Endothelial cell of umbilical vein (primary cell): ENCODE data around the gene NLGN1. TPM values are rescaled to one million over a fixed set of nuclear protein-coding genes. Genes with fewer than 3 reads are reported as not detected.

Experiments
- BruUV-seq: library from RNA; stranded (reverse); fragments of 400-500 nt; replicated peaks from 2 replicates; lab custom pipeline; 2021; lab: Mats Ljungman, UMichigan
- CTCF ChIA-PET: fragments of 300-600, 350-600 bp; sonication (Branson Sonifier 250); formaldehyde crosslinking; loops from one replicate; lab custom pipeline; 2021; ENCODE audit warnings: antibody characterized with exemption, inconsistent platforms; lab: Charles Lee
- POLR2A ChIA-PET: fragments of 300-600, 350-600 bp; sonication (Branson Sonifier 250); formaldehyde crosslinking; loops from one replicate; lab custom pipeline; 2021; ENCODE audit warnings: antibody characterized with exemption, inconsistent platforms; lab: Charles Lee
- DNase-seq: peaks from one replicate; pipeline ENCODE4 v3.0.0-alpha.2; 2011; ENCODE audit warnings: low read depth, low spot score
- FAIRE-seq: peaks from 2 replicates; lab custom pipeline; 2011; peaks lifted over from hg19 to GRCh38; lab: Jason Lieb, UNC
- H2AFZ ChIP-seq: 2 replicates; pipeline ENCODE4 v1.6.0; 2012; ENCODE audit warnings: low read depth, low read length, control low read depth, inconsistent platforms
- H3K27ac ChIP-seq: 2 replicates; pipeline ENCODE4 v1.5.1; 2011; ENCODE audit warnings: low read depth, mild to moderate bottlenecking, control low read depth, low read length, moderate library complexity; ENCODE audit not compliant: insufficient read depth
- H3K27me3 ChIP-seq, 2 experiments: 2 replicates each; pipeline versions ENCODE4 v1.6.0 to v1.6.1; 2011; ENCODE audit warnings: low read length in 2 of 2, mixed read lengths in 1 of 2; ENCODE audit not compliant: control insufficient read depth in 2 of 2, insufficient read depth in 2 of 2
- H3K36me3 ChIP-seq, 2 experiments: 2 replicates in 1 of 2; 3 replicates in 1 of 2; pipeline ENCODE4 v1.5.1; 2011; ENCODE audit warnings: low read length in 2 of 2, mild to moderate bottlenecking in 1 of 2, moderate library complexity in 1 of 2; ENCODE audit not compliant: control insufficient read depth in 2 of 2, insufficient read depth in 2 of 2; ENCODE audit errors: extremely low read depth in 1 of 2
- H3K4me1 ChIP-seq: 3 replicates; pipeline ENCODE4 v1.5.1; 2011; ENCODE audit warnings: mild to moderate bottlenecking, low read length; ENCODE audit not compliant: control insufficient read depth, insufficient read depth; ENCODE audit errors: extremely low read depth
- H3K4me2 ChIP-seq: 2 replicates; pipeline ENCODE4 v1.6.1; 2011; ENCODE audit warnings: low read length, control low read depth, mixed read lengths; ENCODE audit not compliant: insufficient read depth
- H3K4me3 ChIP-seq, 3 experiments: fragments of 200-600 bp in 1 of 3; sonication (generic), shearing (Covaris generic) in 1 of 3; replicated peaks in 1 of 3; 2 replicates each; pipeline ENCODE4 v1.5.1; 2011 to 2016; ENCODE audit warnings: control low read depth in 3 of 3, low read length in 3 of 3, mild to moderate bottlenecking in 2 of 3, inconsistent platforms in 1 of 3, low read depth in 1 of 3, moderate library complexity in 1 of 3; ENCODE audit not compliant: insufficient read depth in 1 of 3
- H3K79me2 ChIP-seq: 2 replicates; pipeline ENCODE4 v1.6.0; 2012; ENCODE audit warnings: low read length, inconsistent platforms; ENCODE audit not compliant: control insufficient read depth, insufficient read depth
- H3K9ac ChIP-seq: replicated peaks from 2 replicates; pipeline ENCODE3; 2011; ENCODE audit warnings: low read length, control low read depth; ENCODE audit not compliant: insufficient read depth; ENCODE audit errors: extremely low read depth
- H3K9me1 ChIP-seq: replicated peaks from 3 replicates; pipeline ENCODE4 v1.6.0; 2011; ENCODE audit warnings: mild to moderate bottlenecking, low read length; ENCODE audit not compliant: control insufficient read depth, insufficient read depth; ENCODE audit errors: extremely low read depth
- H3K9me3 ChIP-seq: replicated peaks from 2 replicates; pipeline ENCODE4 v1.5.1; 2012; ENCODE audit warnings: low read length, inconsistent platforms; ENCODE audit not compliant: control insufficient read depth, insufficient read depth
- H4K20me1 ChIP-seq: replicated peaks from 2 replicates; pipeline ENCODE3; 2011; ENCODE audit warnings: mild to moderate bottlenecking, low read length; ENCODE audit not compliant: control insufficient read depth, insufficient read depth; ENCODE audit errors: extremely low read depth
- GATA2 ChIP-seq: IDR thresholded peaks from 2 replicates; pipeline ENCODE4 v1.7.0; 2011; ENCODE audit warnings: low read depth, mild to moderate bottlenecking, moderate library complexity, mixed read lengths, low read length; ENCODE audit not compliant: insufficient read length, insufficient read depth
- JUN ChIP-seq: IDR thresholded peaks from 2 replicates; pipeline ENCODE4 v1.6.1; 2011; ENCODE audit warnings: borderline replicate concordance, low read depth; ENCODE audit not compliant: insufficient read length, insufficient read depth
- MAX ChIP-seq: IDR thresholded peaks from 2 replicates; pipeline ENCODE4 v1.6.1; 2011; ENCODE audit not compliant: insufficient read depth, insufficient read length
- MYC ChIP-seq: IDR thresholded peaks from one replicate; pipeline ENCODE4 v1.6.1; 2011; ENCODE audit warnings: mild to moderate bottlenecking, low read depth, low read length
- POLR2A ChIP-seq: IDR thresholded peaks from 2 replicates; pipeline ENCODE4 v1.6.1; 2012; ENCODE audit warnings: low read depth, mild to moderate bottlenecking, control low read depth, low read length
- POLR2AphosphoS5 ChIP-seq: IDR thresholded peaks from 2 replicates; pipeline ENCODE4 v1.6.1; 2012; ENCODE audit warnings: low read depth, mild to moderate bottlenecking, control low read depth, low read length, moderate library complexity; ENCODE audit not compliant: insufficient read depth
- dilution Hi-C: fragments of 300-500 bp; cut with MboI; formaldehyde crosslinking; loops from one replicate; pipeline ENCODE4 v1.15.0; 2019; ENCODE audit warnings: low sequenced_read_pairs; ENCODE audit not compliant: extremely low pct_ligation_motif_present
- intact Hi-C: fragments of 100-400 bp; cut with micrococcal nuclease; formaldehyde crosslinking; loops from one replicate; pipeline ENCODE4 v1.10.0; 2022
- polyA plus RNA-seq, 4 experiments: library from polyadenylated mRNA; depleted of rRNA in 3 of 4; stranded (reverse) in 3 of 4; unstranded in 1 of 4; fragments of >200 nt; gene quantifications; 2 replicates each; pipeline versions ENCODE4 v1.2.1 to v1.2.3, GENCODE V29; 2011 to 2012; ENCODE audit warnings: missing spikeins in 1 of 4
- total RNA-seq: library from RNA; stranded (reverse); gene quantifications from 2 replicates; pipeline ENCODE4 v1.2.3, GENCODE V29; 2021

The NLGN1 gene
- total and polyA plus RNA-seq, 2 donors (not counting 3 experiments of a cell fraction or from before 2014, with no cell fraction given), result 7.9 to 16.3 TPM

GRCh38 chr3:174253940-174254339, 856.4 kb downstream of the NLGN1 start:
- H3K36me3 ChIP-seq, result no peaks in the 10 kb centered on the region
- no peak for FAIRE-seq
- no peaks in the 10 kb centered on the region for H3K4me1 ChIP-seq
- no peaks in the 10 kb centered on the region for H3K27me3 ChIP-seq
- H3K4me3 ChIP-seq, result no peak overlapping the region
- H3K9me1 ChIP-seq, result no peaks in the 10 kb centered on the region
- ChIA-PET POLR2A (no interaction called here), CTCF (interaction anchor here (0.6 kb wide), 1 partner anchor 206 kb away, joined by 3 read pairs; no protein-coding TSS in a partner anchor)
- H4K20me1 ChIP-seq, result no peaks in the 10 kb centered on the region
- H2AFZ ChIP-seq, result no peak overlapping the region
- H3K79me2 ChIP-seq, result no peaks in the 10 kb centered on the region
- DNase-seq, result no peak
- H3K9ac ChIP-seq, result no peak overlapping the region
- intact Hi-C loops, result no loop called here
- no TSS peak for BruUV-seq
- no peaks in the 10 kb centered on the region for H3K9me3 ChIP-seq
- dilution Hi-C loops, result no loop called here
- H3K4me2 ChIP-seq, result no peak overlapping the region
- no peak for TF ChIP-seq POLR2AphosphoS5
- no peak overlapping the region for H3K27ac ChIP-seq

GRCh38 chr3:174255454-174255853, 857.9 kb downstream of the NLGN1 start:
- FAIRE-seq (no peak), DNase-seq (no peak)
- no TSS peak for BruUV-seq
- intact Hi-C loops (no loop called here), dilution Hi-C loops (no loop called here)
- ChIA-PET CTCF (no interaction called here), POLR2A (no interaction called here)
- H3K4me2 ChIP-seq, result no peak overlapping the region
- no peak overlapping the region for H2AFZ ChIP-seq
- H3K9me1 ChIP-seq, result no peaks in the 10 kb centered on the region
- H3K9me3 ChIP-seq, result no peaks in the 10 kb centered on the region
- no peak overlapping the region for H3K4me3 ChIP-seq
- H3K79me2 ChIP-seq, result no peaks in the 10 kb centered on the region
- H3K9ac ChIP-seq, result no peak overlapping the region
- no peaks in the 10 kb centered on the region for H4K20me1 ChIP-seq
- H3K36me3 ChIP-seq, result no peaks in the 10 kb centered on the region
- no peaks in the 10 kb centered on the region for H3K4me1 ChIP-seq
- H3K27me3 ChIP-seq, result no peaks in the 10 kb centered on the region
- TF ChIP-seq MAX (no peak), GATA2 (no peak), JUN (no peak), MYC (no peak), POLR2AphosphoS5 (no peak), POLR2A (no peak)
- no peak overlapping the region for H3K27ac ChIP-seq
